Spleen (tissue), 7 donors: ENCODE results near the gene PHF10.

Experiments
- CTCF ChIP-seq, 11 experiments: fragments of 200-600 bp in 7 of 11; fragments of 450-650 bp in 4 of 11; sonication (generic) in 4 of 11; IDR thresholded peaks in 8 of 11; conservative IDR thresholded peaks in 3 of 11; 1 replicate in 7 of 11; 2 replicates in 4 of 11; pipeline versions ENCODE4 v1.4.0 to v1.8.0; 2016 to 2021; ENCODE audit warnings: antibody characterized with exemption in 11 of 11, inconsistent platforms in 4 of 11, mild to moderate bottlenecking in 1 of 11
- POLR2A ChIP-seq, 3 donors: fragments of 450-650 bp; IDR thresholded peaks; one replicate each; pipeline ENCODE4 v1.5.1; 2017; ENCODE audit warnings: antibody characterized with exemption in 3 of 3, mild to moderate bottlenecking in 1 of 3
- POLR2AphosphoS5 ChIP-seq, 3 donors: sonication (generic); formaldehyde crosslinking; IDR thresholded peaks; one replicate each; pipeline ENCODE4 v1.5.1; 2017; ENCODE audit warnings: antibody characterized with exemption in 3 of 3
- donor health status: DM: no; HTN: no; CAD: no; lungs with moderate emphysema.
- donor health status: DM: no; HTN: no; CAD: no.
- donor health status: DM: no; HTN: no; CAD: no.

GRCh38 chr6:169741344-169741743 is 17.0 kb upstream of the PHF10 start:
- TF ChIP-seq CTCF (IDR thresholded peaks at IDR 0.05 in 8 of 11, conservative IDR thresholded peaks at IDR 0.05 in 3 of 11) = no peak
- TF ChIP-seq POLR2A (IDR thresholded peaks at IDR 0.05) = no peak
- TF ChIP-seq POLR2AphosphoS5 (IDR thresholded peaks at IDR 0.05) = no peak
